ENCODE measurements around the gene HFE.
"Not testable (repeated sequence)": the region's sequence is repeated elsewhere in the genome, so short reads cannot be mapped to it uniquely, and the experiment has no call there.

Gene HFE

DNA sequence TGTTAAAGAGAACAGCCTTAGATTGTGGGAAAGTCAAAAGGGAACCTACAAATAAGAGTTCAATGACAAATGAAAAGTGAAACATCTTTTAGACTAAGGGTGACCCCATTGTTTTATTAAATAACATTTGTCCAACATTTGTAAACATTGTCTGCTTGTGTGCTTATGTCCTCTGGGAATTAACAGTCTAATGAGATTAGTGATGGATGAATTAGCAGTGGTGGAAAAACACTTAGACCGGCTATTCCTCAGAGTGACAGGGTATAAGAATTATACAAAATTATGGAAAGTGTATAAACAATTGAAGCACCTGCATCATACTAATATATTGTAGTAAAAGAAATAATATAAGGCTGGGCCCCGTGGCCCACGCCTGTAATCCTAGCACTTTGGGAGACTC lies 29.3 kb upstream of the HFE start:
- no peak for DNase-seq (ENCODE audit: low read depth in 1 of 2, low spot score in 1 of 2)
- Histone ChIP-seq H3K27me3 (ENCODE audit: insufficient read depth, poor library complexity, severe bottlenecking) (no peaks in the 10 kb centered on the region), H3K27ac (replicated peaks) (peak overlapping the region; percentile 95), H3K4me3 (replicated peaks; ENCODE audit: insufficient read depth, low read length) (no peak overlapping the region)
- TF ChIP-seq SPI1 (IDR thresholded peaks at IDR 0.05; ENCODE audit: borderline replicate concordance, low read depth) (no peak), GABPA (IDR thresholded peaks at IDR 0.05; ENCODE audit: low read depth) (no peak), POLR2AphosphoS5 (IDR thresholded peaks at IDR 0.05; ENCODE audit: low read depth) (no peak)
- TF ChIP-seq, protein P1, sequence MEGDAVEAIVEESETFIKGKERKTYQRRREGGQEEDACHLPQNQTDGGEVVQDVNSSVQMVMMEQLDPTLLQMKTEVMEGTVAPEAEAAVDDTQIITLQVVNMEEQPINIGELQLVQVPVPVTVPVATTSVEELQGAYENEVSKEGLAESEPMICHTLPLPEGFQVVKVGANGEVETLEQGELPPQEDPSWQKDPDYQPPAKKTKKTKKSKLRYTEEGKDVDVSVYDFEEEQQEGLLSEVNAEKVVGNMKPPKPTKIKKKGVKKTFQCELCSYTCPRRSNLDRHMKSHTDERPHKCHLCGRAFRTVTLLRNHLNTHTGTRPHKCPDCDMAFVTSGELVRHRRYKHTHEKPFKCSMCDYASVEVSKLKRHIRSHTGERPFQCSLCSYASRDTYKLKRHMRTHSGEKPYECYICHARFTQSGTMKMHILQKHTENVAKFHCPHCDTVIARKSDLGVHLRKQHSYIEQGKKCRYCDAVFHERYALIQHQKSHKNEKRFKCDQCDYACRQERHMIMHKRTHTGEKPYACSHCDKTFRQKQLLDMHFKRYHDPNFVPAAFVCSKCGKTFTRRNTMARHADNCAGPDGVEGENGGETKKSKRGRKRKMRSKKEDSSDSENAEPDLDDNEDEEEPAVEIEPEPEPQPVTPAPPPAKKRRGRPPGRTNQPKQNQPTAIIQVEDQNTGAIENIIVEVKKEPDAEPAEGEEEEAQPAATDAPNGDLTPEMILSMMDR (IDR thresholded peaks at IDR 0.05; ENCODE audit: insufficient read depth, low read length) = no peak
- TF ChIP-seq, protein P2, sequence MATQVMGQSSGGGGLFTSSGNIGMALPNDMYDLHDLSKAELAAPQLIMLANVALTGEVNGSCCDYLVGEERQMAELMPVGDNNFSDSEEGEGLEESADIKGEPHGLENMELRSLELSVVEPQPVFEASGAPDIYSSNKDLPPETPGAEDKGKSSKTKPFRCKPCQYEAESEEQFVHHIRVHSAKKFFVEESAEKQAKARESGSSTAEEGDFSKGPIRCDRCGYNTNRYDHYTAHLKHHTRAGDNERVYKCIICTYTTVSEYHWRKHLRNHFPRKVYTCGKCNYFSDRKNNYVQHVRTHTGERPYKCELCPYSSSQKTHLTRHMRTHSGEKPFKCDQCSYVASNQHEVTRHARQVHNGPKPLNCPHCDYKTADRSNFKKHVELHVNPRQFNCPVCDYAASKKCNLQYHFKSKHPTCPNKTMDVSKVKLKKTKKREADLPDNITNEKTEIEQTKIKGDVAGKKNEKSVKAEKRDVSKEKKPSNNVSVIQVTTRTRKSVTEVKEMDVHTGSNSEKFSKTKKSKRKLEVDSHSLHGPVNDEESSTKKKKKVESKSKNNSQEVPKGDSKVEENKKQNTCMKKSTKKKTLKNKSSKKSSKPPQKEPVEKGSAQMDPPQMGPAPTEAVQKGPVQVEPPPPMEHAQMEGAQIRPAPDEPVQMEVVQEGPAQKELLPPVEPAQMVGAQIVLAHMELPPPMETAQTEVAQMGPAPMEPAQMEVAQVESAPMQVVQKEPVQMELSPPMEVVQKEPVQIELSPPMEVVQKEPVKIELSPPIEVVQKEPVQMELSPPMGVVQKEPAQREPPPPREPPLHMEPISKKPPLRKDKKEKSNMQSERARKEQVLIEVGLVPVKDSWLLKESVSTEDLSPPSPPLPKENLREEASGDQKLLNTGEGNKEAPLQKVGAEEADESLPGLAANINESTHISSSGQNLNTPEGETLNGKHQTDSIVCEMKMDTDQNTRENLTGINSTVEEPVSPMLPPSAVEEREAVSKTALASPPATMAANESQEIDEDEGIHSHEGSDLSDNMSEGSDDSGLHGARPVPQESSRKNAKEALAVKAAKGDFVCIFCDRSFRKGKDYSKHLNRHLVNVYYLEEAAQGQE (IDR thresholded peaks at IDR 0.05; ENCODE audit: insufficient replicate concordance, low read depth) = no peak

DNA sequence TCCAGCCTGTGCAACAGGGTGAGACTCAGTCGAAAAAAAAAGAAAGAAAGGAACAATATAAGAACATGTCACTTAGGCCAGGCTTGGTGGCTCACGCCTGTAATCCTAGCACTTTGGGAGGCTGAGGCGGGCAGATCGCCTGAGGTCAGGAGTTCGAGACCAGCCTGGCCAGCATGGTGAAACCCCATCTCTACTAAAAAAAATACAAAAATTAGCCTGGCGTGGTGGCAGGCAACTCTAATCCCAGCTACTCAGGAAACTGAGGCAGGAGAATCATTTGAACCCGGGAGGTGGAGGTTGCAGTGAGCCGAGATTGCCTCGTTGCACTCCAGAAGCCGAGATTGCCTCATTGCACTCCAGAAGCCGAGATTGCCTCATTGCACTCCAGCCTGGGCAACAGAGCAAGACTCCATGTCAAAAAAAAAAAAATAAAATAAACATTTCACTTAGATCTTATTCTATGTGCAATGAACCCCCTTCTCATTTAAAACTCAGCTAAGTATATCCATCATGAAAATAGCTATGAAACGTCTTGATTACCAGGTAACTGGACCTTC lies 28.7 kb upstream of the HFE start:
- not testable (repeated sequence) for H3K4me3 ChIP-seq (replicated peaks; ENCODE audit: insufficient read depth, low read length); DNase-seq (ENCODE audit: low read depth in 1 of 2, low spot score in 1 of 2); H3K27me3 ChIP-seq (ENCODE audit: insufficient read depth, poor library complexity, severe bottlenecking); H3K27ac ChIP-seq (replicated peaks)

DNA sequence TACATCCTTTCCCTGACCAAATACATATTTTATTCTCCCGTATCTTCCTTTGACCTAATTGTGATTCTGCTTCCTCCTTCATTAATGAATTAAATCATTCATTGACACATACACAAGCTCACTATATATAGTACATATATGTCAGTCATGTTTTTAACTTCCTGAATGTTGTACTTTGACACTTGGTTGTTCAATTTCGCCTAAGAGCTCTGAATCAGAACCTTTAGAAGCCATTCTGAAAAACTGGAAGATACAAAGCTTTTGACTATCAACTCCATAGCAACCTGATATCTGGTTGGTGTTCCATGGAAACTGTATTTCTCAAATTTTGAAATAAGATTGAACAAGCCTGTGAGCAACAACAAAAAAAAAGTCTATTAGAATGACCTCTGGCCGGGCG lies 27.3 kb upstream of the HFE start:
- no peak for TF ChIP-seq GABPA (IDR thresholded peaks at IDR 0.05; ENCODE audit: low read depth)
- TF ChIP-seq, protein P1 (IDR thresholded peaks at IDR 0.05; ENCODE audit: insufficient read depth, low read length) = no peak
- TF ChIP-seq POLR2AphosphoS5 (IDR thresholded peaks at IDR 0.05; ENCODE audit: low read depth) = no peak
- TF ChIP-seq SPI1 (IDR thresholded peaks at IDR 0.05; ENCODE audit: borderline replicate concordance, low read depth) = no peak
- TF ChIP-seq, protein P2 (IDR thresholded peaks at IDR 0.05; ENCODE audit: insufficient replicate concordance, low read depth) = no peak
- H3K27me3 ChIP-seq (ENCODE audit: insufficient read depth, poor library complexity, severe bottlenecking) = no peaks in the 10 kb centered on the region
- no peak overlapping the region for H3K4me3 ChIP-seq (replicated peaks; ENCODE audit: insufficient read depth, low read length)
- DNase-seq (ENCODE audit: low read depth in 1 of 2, low spot score in 1 of 2) = no peak
- no peak overlapping the region for H3K27ac ChIP-seq (replicated peaks)

DNA sequence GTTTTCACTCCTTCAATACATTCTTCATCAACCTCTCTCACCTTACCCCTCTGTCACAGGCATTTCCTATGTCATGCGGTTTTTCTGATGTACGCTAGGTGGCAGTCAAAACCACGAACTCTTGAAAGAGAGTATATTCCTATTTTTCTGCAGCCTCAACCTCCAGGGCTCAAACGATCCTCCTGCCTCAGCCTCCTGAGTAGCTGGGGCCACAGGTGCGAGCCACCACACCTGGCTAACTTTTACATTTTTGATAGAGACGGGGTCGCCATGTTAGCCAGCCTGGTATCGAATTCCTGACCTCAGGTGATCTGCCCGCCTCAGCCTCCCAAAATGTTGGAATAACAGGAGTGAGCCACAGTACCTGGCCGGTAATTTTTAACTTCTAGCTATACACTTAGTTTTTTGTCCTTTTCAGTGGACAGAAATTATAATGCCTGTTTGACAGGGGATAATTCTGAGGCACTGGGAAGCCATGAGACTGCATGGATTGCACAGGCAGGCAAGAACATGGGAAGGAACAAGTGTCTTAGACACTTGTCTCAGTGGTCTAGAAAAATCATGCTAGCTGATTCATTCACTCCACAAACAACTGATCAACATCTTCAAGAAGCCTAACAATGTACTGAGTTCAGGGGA lies 22.5 kb upstream of the HFE start:
- H3K27me3 ChIP-seq (ENCODE audit: insufficient read depth, poor library complexity, severe bottlenecking) = no peaks in the 10 kb centered on the region
- peak in 1 of 2 experiments; percentile 42 for DNase-seq (ENCODE audit: low read depth in 1 of 2, low spot score in 1 of 2)
- H3K27ac ChIP-seq (replicated peaks) = no peak overlapping the region
- no peak overlapping the region for H3K4me3 ChIP-seq (replicated peaks; ENCODE audit: insufficient read depth, low read length)
- TF ChIP-seq, protein P1 (IDR thresholded peaks at IDR 0.05; ENCODE audit: insufficient read depth, low read length) = peak; percentile 27
- no peak for TF ChIP-seq SPI1 (IDR thresholded peaks at IDR 0.05; ENCODE audit: borderline replicate concordance, low read depth)
- no peak for TF ChIP-seq POLR2AphosphoS5 (IDR thresholded peaks at IDR 0.05; ENCODE audit: low read depth)

Data from HL-60 (cell line).